Ovary (tissue), 3 donors: Measurements from ENCODE around the gene PAK6.

Experiments
- CTCF ChIP-seq, 3 donors: fragments of 450-650 bp in 2 of 3; fragments of 200-600 bp in 1 of 3; IDR thresholded peaks; one replicate each; pipeline versions ENCODE4 v1.5.1 to v1.8.0; 2016 to 2022; ENCODE audit warnings: antibody characterized with exemption in 3 of 3, mild to moderate bottlenecking in 1 of 3
- POLR2A ChIP-seq: fragments of 450-650 bp; IDR thresholded peaks from one replicate; pipeline ENCODE4 v1.6.1; 2017; ENCODE audit warnings: antibody characterized with exemption, mild to moderate bottlenecking, moderate library complexity
- donor health status: DM: no; HTN: no; CAD: no.

GRCh38 chr15:40295877-40296560, 57.2 kb downstream of the PAK6 start:
- no peak for TF ChIP-seq CTCF (IDR thresholded peaks at IDR 0.05)
- no peak for TF ChIP-seq POLR2A
